H9 (cell line): ENCODE results near the gene ZNF76. TPM values are rescaled to one million over a fixed set of nuclear protein-coding genes. Genes with fewer than 3 reads are reported as not detected.

Experiments
- DNase-seq: peaks from one replicate; pipeline ENCODE4 v3.0.0-alpha.2; 2017
- H2AFZ ChIP-seq: one replicate; pipeline ENCODE4 v1.6.1; 2013; ENCODE audit warnings: mild to moderate bottlenecking, low read length, control low read depth, moderate library complexity
- H2AK5ac ChIP-seq: 2 replicates; pipeline ENCODE4 v1.6.1; 2013; ENCODE audit warnings: low read length, control low read depth, mixed read lengths; ENCODE audit not compliant: insufficient read length
- H2BK120ac ChIP-seq: one replicate; pipeline ENCODE4 v1.6.1; 2013; ENCODE audit warnings: low read depth, mild to moderate bottlenecking, low read length, control low read depth, inconsistent platforms; ENCODE audit not compliant: poor library complexity, severe bottlenecking
- H2BK12ac ChIP-seq: 2 replicates; pipeline ENCODE4 v1.6.1; 2013; ENCODE audit warnings: low read length, control low read depth, mixed read lengths, low read depth; ENCODE audit not compliant: insufficient read length
- H2BK15ac ChIP-seq: 2 replicates; pipeline ENCODE4 v1.6.1; 2013; ENCODE audit warnings: low read depth, low read length, control low read depth
- H2BK20ac ChIP-seq: one replicate; pipeline ENCODE4 v1.6.1; 2013; ENCODE audit warnings: low read depth, mild to moderate bottlenecking, low read length, control low read depth, inconsistent platforms; ENCODE audit not compliant: poor library complexity, severe bottlenecking
- H2BK5ac ChIP-seq: 2 replicates; pipeline ENCODE4 v1.6.1; 2013; ENCODE audit warnings: low read length, control low read depth, mixed read lengths; ENCODE audit not compliant: insufficient read length
- H3K14ac ChIP-seq: 2 replicates; pipeline ENCODE4 v1.6.1; 2013; ENCODE audit warnings: low read length, control low read depth; ENCODE audit not compliant: insufficient read depth
- H3K18ac ChIP-seq: 2 replicates; pipeline ENCODE4 v1.6.1; 2013; ENCODE audit warnings: low read depth, mild to moderate bottlenecking, mixed read lengths, low read length, control low read depth; ENCODE audit not compliant: insufficient read length
- H3K23ac ChIP-seq: 2 replicates; pipeline ENCODE4 v1.6.1; 2013; ENCODE audit warnings: low read length, control low read depth, mixed read lengths, low read depth; ENCODE audit not compliant: insufficient read length
- H3K23me2 ChIP-seq: 2 replicates; pipeline ENCODE4 v1.6.1; 2013; ENCODE audit warnings: low read depth, mild to moderate bottlenecking, mixed read lengths, low read length, control low read depth; ENCODE audit not compliant: insufficient read length, poor library complexity, severe bottlenecking
- H3K27ac ChIP-seq: 2 replicates; pipeline ENCODE4 v1.5.1; 2013; ENCODE audit warnings: low read length, control low read depth, mixed read lengths, low read depth; ENCODE audit not compliant: insufficient read length
- H3K27me3 ChIP-seq: 2 replicates; pipeline ENCODE4 v1.6.1; 2013; ENCODE audit warnings: low read length, control low read depth, inconsistent platforms; ENCODE audit not compliant: insufficient read depth
- H3K4ac ChIP-seq: 2 replicates; pipeline ENCODE4 v1.6.1; 2013; ENCODE audit warnings: low read depth, mild to moderate bottlenecking, control low read depth, inconsistent platforms, low read length, moderate library complexity
- H3K4me1 ChIP-seq: 2 replicates; pipeline ENCODE4 v1.6.1; 2013; ENCODE audit warnings: low read length, control low read depth, inconsistent platforms; ENCODE audit not compliant: insufficient read depth
- H3K4me2 ChIP-seq: 2 replicates; pipeline ENCODE4 v1.6.1; 2013; ENCODE audit warnings: low read length, control low read depth, mixed read lengths; ENCODE audit not compliant: insufficient read length, insufficient read depth
- H3K56ac ChIP-seq: 2 replicates; pipeline ENCODE4 v1.6.1; 2013; ENCODE audit warnings: low read depth, mild to moderate bottlenecking, mixed read lengths, low read length, control low read depth; ENCODE audit not compliant: insufficient read length
- H3K79me1 ChIP-seq: 2 replicates; pipeline ENCODE4 v1.6.1; 2013; ENCODE audit warnings: low read depth, mild to moderate bottlenecking, moderate library complexity, low read length, control low read depth, inconsistent platforms; ENCODE audit not compliant: insufficient read depth, poor library complexity, severe bottlenecking
- H3K79me2 ChIP-seq: 2 replicates; pipeline ENCODE4 v1.6.1; 2013; ENCODE audit warnings: low read length, control low read depth, inconsistent platforms; ENCODE audit not compliant: insufficient read depth
- H3K9ac ChIP-seq: 2 replicates; pipeline ENCODE4 v1.6.1; 2013; ENCODE audit warnings: low read length, control low read depth, mixed read lengths; ENCODE audit not compliant: insufficient read length; ENCODE audit errors: extremely low read depth
- H3K9me3 ChIP-seq: one replicate; pipeline ENCODE4 v1.6.1; 2013; ENCODE audit warnings: low read depth, low read length, inconsistent platforms; ENCODE audit not compliant: control insufficient read depth
- H3T11ph ChIP-seq: one replicate; pipeline ENCODE4 v1.6.1; 2013; ENCODE audit warnings: mild to moderate bottlenecking, low read length, control low read depth, inconsistent platforms
- H4K20me1 ChIP-seq: one replicate; pipeline ENCODE4 v1.6.1; 2013; ENCODE audit not compliant: control insufficient read depth, insufficient read length, insufficient read depth
- H4K5ac ChIP-seq: 2 replicates; pipeline ENCODE4 v1.6.1; 2013; ENCODE audit warnings: low read depth, mild to moderate bottlenecking, mixed read lengths, low read length, control low read depth; ENCODE audit not compliant: insufficient read length
- H4K8ac ChIP-seq: replicated peaks from 2 replicates; pipeline ENCODE4 v1.6.1; 2013; ENCODE audit warnings: low read length, control low read depth, mixed read lengths, low read depth; ENCODE audit not compliant: insufficient read length
- H4K91ac ChIP-seq: 2 replicates; pipeline ENCODE4 v1.6.1; 2013; ENCODE audit warnings: low read depth, mild to moderate bottlenecking, moderate library complexity, mixed read lengths, low read length, control low read depth; ENCODE audit not compliant: insufficient read length
- H3K27ac Mint-ChIP-seq, 3 experiments: 2 replicates in 2 of 3; 3 replicates in 1 of 3; pipeline ENCODE4 v1.8.0; 2020 to 2021; ENCODE audit warnings: mixed read lengths in 3 of 3, mild to moderate bottlenecking in 1 of 3, moderate library complexity in 1 of 3
- H3K27me3 Mint-ChIP-seq: 2 replicates; pipeline ENCODE4 v1.8.0; 2021; ENCODE audit warnings: low read depth, mild to moderate bottlenecking, moderate library complexity, mixed read lengths
- H3K36me3 Mint-ChIP-seq, 3 experiments: 2 replicates in 2 of 3; 3 replicates in 1 of 3; pipeline ENCODE4 v1.8.0; 2020 to 2021; ENCODE audit warnings: low read depth in 3 of 3, mixed read lengths in 3 of 3; ENCODE audit not compliant: insufficient read depth in 1 of 3
- H3K4me1 Mint-ChIP-seq, 2 experiments: 2 replicates each; pipeline ENCODE4 v1.8.0; 2020; ENCODE audit warnings: mixed read lengths in 2 of 2
- H3K4me3 Mint-ChIP-seq, 2 experiments: 2 replicates in 1 of 2; 3 replicates in 1 of 2; pipeline ENCODE4 v1.8.0; 2020 to 2021; ENCODE audit warnings: mild to moderate bottlenecking in 2 of 2, mixed read lengths in 2 of 2, moderate library complexity in 1 of 2
- H3K9me3 Mint-ChIP-seq, 2 experiments: 2 replicates in 1 of 2; 3 replicates in 1 of 2; pipeline ENCODE4 v1.8.0; 2020; ENCODE audit warnings: mild to moderate bottlenecking in 2 of 2, mixed read lengths in 2 of 2, moderate library complexity in 1 of 2
- WGBS: extraction: QIAGEN DNeasy Blood & Tissue Kit; methylation state at CpG from one replicate; pipeline ENCODE4 v1.1.7; 2013; ENCODE audit warnings: missing lambda C conversion rate, low lambda C conversion rate, mixed read lengths; ENCODE audit not compliant: insufficient read length; ENCODE audit errors: extremely low coverage; 5-methylcytosine and 5-hydroxymethylcytosine counted together
- total RNA-seq: library from RNA; stranded (reverse); gene quantifications from 2 replicates; pipeline ENCODE4 v1.2.1, GENCODE V29; 2021
- TF ChIP-seq, protein P1 (sequence below): fragments of 200-600 bp; sonication (generic); conservative IDR thresholded peaks from 3 replicates; pipeline ENCODE4 v1.8.0; 2021; ENCODE audit warnings: antibody characterized with exemption, mild to moderate bottlenecking

The ZNF76 gene
- total RNA-seq, 1 experiment from 2014 or later, result 21.1 TPM

DNA sequence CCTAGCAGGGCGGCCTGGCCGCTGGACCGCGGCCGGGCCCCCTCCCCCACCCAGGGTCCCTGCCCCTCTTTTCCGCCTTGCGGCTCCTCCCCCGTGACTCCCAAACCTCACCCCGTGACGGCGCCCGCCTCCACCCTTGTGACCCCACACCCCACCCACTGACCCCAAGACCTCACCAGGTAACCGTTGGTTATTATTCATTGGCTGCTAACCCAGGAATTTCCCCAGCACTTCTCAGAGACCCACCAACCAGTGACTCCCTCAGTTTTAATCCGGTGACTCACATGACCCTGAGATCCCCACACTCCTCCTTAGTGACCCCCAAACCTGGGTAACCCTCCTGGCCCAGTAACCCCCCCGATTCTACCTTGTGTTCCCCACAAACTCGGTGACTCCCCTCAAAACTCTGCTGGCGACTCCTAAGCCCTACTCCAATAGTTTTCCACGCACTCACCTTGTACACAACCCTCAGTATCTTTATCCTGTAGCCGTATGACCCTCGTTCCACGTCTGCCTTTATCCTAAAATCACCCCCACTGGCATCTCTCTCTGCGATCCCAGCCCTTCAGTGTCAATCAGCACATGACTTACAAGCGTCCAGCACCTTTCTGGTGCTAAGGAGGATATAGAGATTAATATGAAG, 534 bp downstream of the ZNF76 start:
- Histone ChIP-seq H2BK5ac (peak overlapping the region; percentile 1), H2AFZ (peak overlapping the region; percentile 42), H3K79me2 (no peaks in the 10 kb centered on the region), H3K9me3 (no peaks in the 10 kb centered on the region), H3K9ac (peak overlapping the region; percentile 78), H3K79me1 (no peaks in the 10 kb centered on the region), H3K4me1 (peaks cover 2% of the 10 kb centered on the region; the same call in 1 of the 2 replicates), H4K5ac (no peak overlapping the region), H4K8ac (no peak overlapping the region), H2BK20ac (no peak overlapping the region), H4K91ac (no peak overlapping the region), H3K18ac (peak overlapping the region; percentile 88), H3K4ac (no peak overlapping the region; the same call in 1 of the 2 replicates), H3K56ac (peak overlapping the region; percentile 4), H3K4me2 (peak overlapping the region; percentile 90), H2BK12ac (no peak overlapping the region), H3K27me3 (no peaks in the 10 kb centered on the region), H3K23ac (no peak overlapping the region), H3T11ph (no peak overlapping the region), H4K20me1 (no peaks in the 10 kb centered on the region), H3K27ac (peak overlapping the region; percentile 49), H3K14ac (peak overlapping the region; percentile 94), H2BK15ac (no peak overlapping the region), H3K23me2 (peaks cover 14% of the 10 kb centered on the region), H2AK5ac (no peak overlapping the region), H2BK120ac (no peak overlapping the region)
- H3K4me1 Mint-ChIP-seq, result peaks cover 10 to 11% of the 10 kb centered on the region in 2 experiments
- 0 out of 2 replicates have a peak, but pooled peaks cover 2% of the 10 kb centered on the region for H3K27me3 Mint-ChIP-seq
- no peaks in the 10 kb centered on the region for H3K9me3 Mint-ChIP-seq
- peak; percentile 93 for DNase-seq
- TF ChIP-seq, protein P1, sequence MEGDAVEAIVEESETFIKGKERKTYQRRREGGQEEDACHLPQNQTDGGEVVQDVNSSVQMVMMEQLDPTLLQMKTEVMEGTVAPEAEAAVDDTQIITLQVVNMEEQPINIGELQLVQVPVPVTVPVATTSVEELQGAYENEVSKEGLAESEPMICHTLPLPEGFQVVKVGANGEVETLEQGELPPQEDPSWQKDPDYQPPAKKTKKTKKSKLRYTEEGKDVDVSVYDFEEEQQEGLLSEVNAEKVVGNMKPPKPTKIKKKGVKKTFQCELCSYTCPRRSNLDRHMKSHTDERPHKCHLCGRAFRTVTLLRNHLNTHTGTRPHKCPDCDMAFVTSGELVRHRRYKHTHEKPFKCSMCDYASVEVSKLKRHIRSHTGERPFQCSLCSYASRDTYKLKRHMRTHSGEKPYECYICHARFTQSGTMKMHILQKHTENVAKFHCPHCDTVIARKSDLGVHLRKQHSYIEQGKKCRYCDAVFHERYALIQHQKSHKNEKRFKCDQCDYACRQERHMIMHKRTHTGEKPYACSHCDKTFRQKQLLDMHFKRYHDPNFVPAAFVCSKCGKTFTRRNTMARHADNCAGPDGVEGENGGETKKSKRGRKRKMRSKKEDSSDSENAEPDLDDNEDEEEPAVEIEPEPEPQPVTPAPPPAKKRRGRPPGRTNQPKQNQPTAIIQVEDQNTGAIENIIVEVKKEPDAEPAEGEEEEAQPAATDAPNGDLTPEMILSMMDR, result no peak
- peak overlapping the region; percentile 95 to 99 (median 99) for H3K27ac Mint-ChIP-seq
- WGBS, result no CpG with 5 or more reads among the region's 23 CpGs
- no peaks in the 10 kb centered on the region; a peak in 1 of 7 replicates for H3K36me3 Mint-ChIP-seq
- H3K4me3 Mint-ChIP-seq, result peak overlapping the region; percentile 94 to 96
